ENCODE measurements around the gene PCYT1A.
"Not testable (repeated sequence)": the region's sequence is repeated elsewhere in the genome, so short reads cannot be mapped to it uniquely, and the experiment has no call there.

PCYT1A gene

GRCh38 chr3:196189566-196190347 is 97.8 kb downstream of the PCYT1A start:
- DNase-seq = no peak

GRCh38 chr3:196186651-196187573 is 100.6 kb downstream of the PCYT1A start:
- DNase-seq = peak; percentile 88

GRCh38 chr3:196184881-196185280 is 102.6 kb downstream of the PCYT1A start:
- no peak for DNase-seq

GRCh38 chr3:196184169-196184432 is 103.4 kb downstream of the PCYT1A start:
- not testable (repeated sequence) for DNase-seq

- no peak for DNase-seq
These were observed 106.4 kb downstream of the PCYT1A start for GRCh38 chr3:196181127-196181546.

- no peak for DNase-seq
These were observed 107.2 kb downstream of the PCYT1A start for GRCh38 chr3:196180346-196180745.

All from DMS79 (cell line).